Measurements from ENCODE around the gene TRABD2B. TPM values are rescaled to one million over a fixed set of nuclear protein-coding genes. Genes with fewer than 3 reads are reported as not detected.

The TRABD2B gene
- total and polyA plus RNA-seq, 2 of the 4 experiments (the other 2 are of a cell fraction) = not detected

GRCh38 chr1:47883963-47884362 is 113.2 kb downstream of the TRABD2B start:
- in situ Hi-C loops (cut with MboI; ENCODE audit: low sequenced_read_pairs) = no loop called here
- intact Hi-C loops (cut with micrococcal nuclease) = no loop called here
- Histone ChIP-seq H2BK5ac (ENCODE audit: low read depth, low read length, poor library complexity, severe bottlenecking) (no peak overlapping the region), H3K27ac (ENCODE audit: insufficient read depth, low read length) (no peak overlapping the region), H2BK15ac (ENCODE audit: low read depth, low read length) (no peak overlapping the region), H2BK120ac (ENCODE audit: low read depth, low read length) (no peak overlapping the region), H3K4me1 (ENCODE audit: control insufficient read depth, insufficient read depth, low read length) (no peaks in the 10 kb centered on the region), H3K9me1 (ENCODE audit: insufficient read depth, low read length) (no peaks in the 10 kb centered on the region), H3K9ac (ENCODE audit: low read depth, low read length) (no peak overlapping the region), H4K91ac (ENCODE audit: insufficient read depth, low read depth, low read length) (no peak overlapping the region), H3K4me2 (ENCODE audit: low read depth, low read length) (no peak overlapping the region), H2AK5ac (ENCODE audit: low read depth, low read length) (no peak overlapping the region), H3K4ac (ENCODE audit: low read depth, low read length) (no peak overlapping the region), H3K36me3 (ENCODE audit: control insufficient read depth, insufficient read depth, low read length) (no peaks in the 10 kb centered on the region), H3K4me3 (ENCODE audit: insufficient read depth, low read depth, low read length) (no peak overlapping the region), H2AK9ac (replicated peaks; ENCODE audit: low read depth, low read length, poor library complexity) (no peak overlapping the region), H3K23ac (ENCODE audit: low read depth, low read length) (no peak overlapping the region), H4K8ac (ENCODE audit: low read depth in 2 of 2, low read length in 2 of 2) (no peak overlapping the region), H2AFZ (replicated peaks; ENCODE audit: low read length, poor library complexity) (no peak overlapping the region), H2BK20ac (ENCODE audit: low read depth, low read length) (no peak overlapping the region), H3K79me1 (ENCODE audit: low read depth in 1 of 2, low read length in 2 of 2) (no peaks in the 10 kb centered on the region), H4K5ac (ENCODE audit: low read depth, low read length) (no peak overlapping the region), H3K27me3 (ENCODE audit: control insufficient read depth, insufficient read depth, low read length) (no peaks in the 10 kb centered on the region), H3K56ac (ENCODE audit: extremely low read depth, insufficient read depth, low read length) (no peak overlapping the region), H3K9me3 (ENCODE audit: control insufficient read depth, insufficient read depth, low read length) (no peaks in the 10 kb centered on the region), H3K18ac (ENCODE audit: low read depth, low read length) (no peak overlapping the region), H4K20me1 (ENCODE audit: insufficient read depth, low read length) (no peaks in the 10 kb centered on the region), H3K14ac (replicated peaks; ENCODE audit: low read depth, low read length) (no peak overlapping the region)
- ChIA-PET CTCF (no interaction called here), POLR2A (ENCODE audit: unreplicated experiment) (no interaction called here)
- no peak for ATAC-seq (ENCODE audit: low read depth)
- WGBS, 2 experiments (ENCODE audit: extremely low coverage in 2 of 2, insufficient read length in 1 of 2) = no CpG with 5 or more reads among the region's 1 CpG
- no peak for DNase-seq
- TF ChIP-seq CTCF (conservative IDR thresholded peaks at IDR 0.05; ENCODE audit: low read depth, low read length) = no peak
- no peak for TF ChIP-seq CEBPB (IDR thresholded peaks at IDR 0.05; ENCODE audit: low read depth, low read length)
- TF ChIP-seq SMC3 (IDR thresholded peaks at IDR 0.05; ENCODE audit: low read depth, low read length) = no peak
- TF ChIP-seq BHLHE40 (IDR thresholded peaks at IDR 0.05; ENCODE audit: low read depth, low read length) = no peak
- no peak for TF ChIP-seq FOS (IDR thresholded peaks at IDR 0.05; ENCODE audit: low read depth, low read length)
- TF ChIP-seq NFE2L2 (IDR thresholded peaks at IDR 0.05; ENCODE audit: low read depth, low read length) = no peak
- TF ChIP-seq ELK1 (IDR thresholded peaks at IDR 0.05; ENCODE audit: borderline replicate concordance, low read depth, low read length) = no peak
- TF ChIP-seq RCOR1 (IDR thresholded peaks at IDR 0.05; ENCODE audit: insufficient replicate concordance, low read length) = no peak
- no peak for TF ChIP-seq MAZ (IDR thresholded peaks at IDR 0.05; ENCODE audit: borderline replicate concordance, low read depth, low read length)
- no peak for TF ChIP-seq MAFK (IDR thresholded peaks at IDR 0.05; ENCODE audit: low read depth, low read length)
- no peak for TF ChIP-seq POLR2A (IDR thresholded peaks at IDR 0.05; ENCODE audit: low read depth, low read length)
- TF ChIP-seq RAD21 (IDR thresholded peaks at IDR 0.05; ENCODE audit: low read length) = no peak
- no peak for TF ChIP-seq CHD1 (IDR thresholded peaks at IDR 0.05; ENCODE audit: low read depth, low read length)
- BruUV-seq (replicated peaks) = no TSS peak
- dilution Hi-C loops (cut with HindIII; ENCODE audit: low sequenced_read_pairs, unreplicated experiment) = no loop called here
